SK-N-SH treated with all-trans-retinoic acid at 6 μM for 48 hours (cell line): Measurements from ENCODE around the gene MPST.

Experiments
- ATAC-seq: fragments of 200-7000 bp; cut with Tn5 transposase; 3 replicates; pipeline ENCODE4 v1.9.1; 2020; ENCODE audit warnings: mild to moderate bottlenecking, moderate library complexity
- BACH2 ChIP-seq: fragments of 250-450 bp; sonication (Bioruptor Pico); IDR thresholded peaks from 2 replicates; pipeline ENCODE4 v1.9.0; 2021; ENCODE audit warnings: mild to moderate bottlenecking, borderline replicate concordance
- CREB5 ChIP-seq: fragments of 250-450 bp; sonication (Bioruptor Pico); IDR thresholded peaks from 2 replicates; pipeline ENCODE4 v1.5.1; 2020; ENCODE audit warnings: low read depth, mild to moderate bottlenecking, moderate library complexity
- CSDC2 ChIP-seq: fragments of 250-450 bp; sonication (Bioruptor Pico); IDR thresholded peaks from 2 replicates; pipeline ENCODE4 v1.5.0; 2020; ENCODE audit warnings: mild to moderate bottlenecking, moderate library complexity
- ESRRG ChIP-seq: fragments of 250-450 bp; sonication (Bioruptor Pico); IDR thresholded peaks from 2 replicates; pipeline ENCODE4 v1.6.1; 2021; ENCODE audit warnings: mild to moderate bottlenecking
- GLIS3 ChIP-seq: fragments of 250-450 bp; sonication (Bioruptor Pico); IDR thresholded peaks from 2 replicates; pipeline ENCODE4 v1.5.0; 2020; ENCODE audit warnings: mild to moderate bottlenecking, moderate library complexity
- ISL1 ChIP-seq: fragments of 250-450 bp; sonication (Bioruptor Pico); IDR thresholded peaks from 2 replicates; pipeline ENCODE4 v2.1.2; 2022; ENCODE audit warnings: mild to moderate bottlenecking, moderate library complexity
- PATZ1 ChIP-seq: fragments of 250-450 bp; sonication (Bioruptor Pico); IDR thresholded peaks from 2 replicates; pipeline ENCODE4 v1.8.0; 2020; ENCODE audit warnings: mild to moderate bottlenecking, moderate library complexity, borderline replicate concordance
- PPARA ChIP-seq: fragments of 250-450 bp; sonication (Bioruptor Pico); IDR thresholded peaks from 2 replicates; pipeline ENCODE4 v1.5.0; 2020; ENCODE audit warnings: mild to moderate bottlenecking, borderline replicate concordance
- RARB ChIP-seq: fragments of 250-450 bp; sonication (Bioruptor Pico); IDR thresholded peaks from 2 replicates; pipeline ENCODE4 v1.8.0; 2021; ENCODE audit warnings: mild to moderate bottlenecking, moderate library complexity
- SNAI2 ChIP-seq: fragments of 250-450 bp; sonication (Bioruptor Pico); IDR thresholded peaks from 2 replicates; pipeline ENCODE4 v1.5.0; 2020; ENCODE audit warnings: mild to moderate bottlenecking, moderate library complexity
- TCF4 ChIP-seq: fragments of 250-450 bp; sonication (Bioruptor Pico); IDR thresholded peaks from 2 replicates; pipeline ENCODE4 v1.8.0; 2021; ENCODE audit warnings: mild to moderate bottlenecking, moderate library complexity, borderline replicate concordance
- TSHZ2 ChIP-seq: fragments of 250-450 bp; sonication (Bioruptor Pico); IDR thresholded peaks from 2 replicates; pipeline ENCODE4 v1.5.0; 2020; ENCODE audit warnings: mild to moderate bottlenecking, moderate library complexity
- ZC3H10 ChIP-seq: fragments of 250-450 bp; sonication (Bioruptor Pico); IDR thresholded peaks from 2 replicates; pipeline ENCODE4 v1.5.1; 2021; ENCODE audit warnings: mild to moderate bottlenecking, moderate library complexity
- ZFP3 ChIP-seq: fragments of 250-450 bp; sonication (Bioruptor Pico); IDR thresholded peaks from 2 replicates; pipeline ENCODE4 v1.5.0; 2020; ENCODE audit warnings: mild to moderate bottlenecking, moderate library complexity
- ZFP30 ChIP-seq: fragments of 450-650 bp; formaldehyde crosslinking; IDR thresholded peaks from 2 replicates; pipeline ENCODE4 v1.5.0; 2022; ENCODE audit warnings: mild to moderate bottlenecking, moderate library complexity
- ZNF565 ChIP-seq: fragments of 450-650 bp; formaldehyde crosslinking; conservative IDR thresholded peaks from 2 replicates; pipeline ENCODE4 v1.5.0; 2020; ENCODE audit warnings: low read depth, mild to moderate bottlenecking, moderate library complexity
- ZNF70 ChIP-seq: fragments of 450-650 bp; formaldehyde crosslinking; IDR thresholded peaks from 2 replicates; pipeline ENCODE4 v1.5.0; 2020; ENCODE audit warnings: mild to moderate bottlenecking, moderate library complexity

The MPST gene

GRCh38 chr22:37019309-37020191 lies at the start of gene MPST, which contains the start of gene TST:
MPST (plus strand) TSS chr22:37019742; CDS start chr22:37019837, 95 bp downstream.
TST (minus strand) TSS chr22:37019447; CDS start chr22:37018732, 715 bp downstream.
- TF ChIP-seq ESRRG (CRISPR knock-in tag): no peak
- TF ChIP-seq GLIS3: no peak
- no peak for TF ChIP-seq ZFP30 (CRISPR knock-in tag)
- TF ChIP-seq TSHZ2 (CRISPR knock-in tag): no peak
- TF ChIP-seq SNAI2 (CRISPR knock-in tag): no peak
- no peak for TF ChIP-seq ZC3H10 (CRISPR knock-in tag)
- no peak for TF ChIP-seq PPARA
- no peak for TF ChIP-seq ZFP3 (CRISPR knock-in tag)
- TF ChIP-seq CREB5 (CRISPR knock-in tag): no peak
- TF ChIP-seq ISL1 (CRISPR knock-in tag): no peak
- TF ChIP-seq RARB: no peak
- no peak for TF ChIP-seq ZNF565
- ATAC-seq: peak; percentile 91

GRCh38 chr22:36971341-36972125 lies 48.0 kb upstream of the MPST start:
- TF ChIP-seq ISL1 (CRISPR knock-in tag) (no peak), ZNF70 (no peak), GLIS3 (no peak), ESRRG (CRISPR knock-in tag) (no peak), ZFP30 (CRISPR knock-in tag) (no peak), BACH2 (no peak)
- TF ChIP-seq, all 23 proteins: peak for 0
- no peak for ATAC-seq

GRCh38 chr22:36976606-36977005 lies 42.9 kb upstream of the MPST start:
- no peak for ATAC-seq
- TF ChIP-seq PATZ1 (CRISPR knock-in tag): no peak
- TF ChIP-seq ZNF70: no peak

- ATAC-seq: peak; percentile 86
- TF ChIP-seq GLIS3 (no peak), PATZ1 (CRISPR knock-in tag) (no peak), ZNF565 (no peak), CSDC2 (CRISPR knock-in tag) (peak; percentile 55; the same call in 1 of the 2 replicates), SNAI2 (CRISPR knock-in tag) (0 out of 2 replicates have a peak, but pooled peaks have one; percentile 24), ZC3H10 (CRISPR knock-in tag) (no peak), TSHZ2 (CRISPR knock-in tag) (0 out of 2 replicates have a peak, but pooled peaks have one; percentile 20), TCF4 (CRISPR knock-in tag) (no peak)
These were observed 42.1 kb upstream of the MPST start for GRCh38 chr22:36977401-36977861.
